GM21786 (cell line): ENCODE measurements around the gene RPL15.

Experiments
- ATAC-seq: cut with Tn5 transposase; IDR thresholded peaks from one replicate; pipeline ENCODE4 v1.9.1; 2021; ENCODE audit not compliant: unreplicated experiment

Gene RPL15

DNA sequence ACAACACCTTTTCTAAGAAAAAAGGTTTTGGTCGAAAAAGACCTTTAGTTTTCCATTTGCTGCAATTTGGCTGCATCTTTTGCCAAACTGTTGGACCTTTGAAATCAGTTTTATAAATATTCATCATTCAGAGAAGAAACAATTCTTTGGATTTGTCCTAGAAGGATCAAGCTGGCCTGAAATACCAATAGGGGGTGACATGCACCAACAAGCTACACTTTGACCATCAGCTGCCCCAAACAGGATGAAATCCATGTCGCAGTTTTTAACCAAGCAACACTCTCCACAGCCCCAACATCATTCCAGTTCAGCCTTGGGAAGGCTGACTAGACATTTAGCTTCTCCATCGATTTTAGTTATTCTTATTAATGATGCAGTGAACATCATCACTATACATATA, 9.8 kb downstream of the RPL15 start:
- no peak for ATAC-seq

DNA sequence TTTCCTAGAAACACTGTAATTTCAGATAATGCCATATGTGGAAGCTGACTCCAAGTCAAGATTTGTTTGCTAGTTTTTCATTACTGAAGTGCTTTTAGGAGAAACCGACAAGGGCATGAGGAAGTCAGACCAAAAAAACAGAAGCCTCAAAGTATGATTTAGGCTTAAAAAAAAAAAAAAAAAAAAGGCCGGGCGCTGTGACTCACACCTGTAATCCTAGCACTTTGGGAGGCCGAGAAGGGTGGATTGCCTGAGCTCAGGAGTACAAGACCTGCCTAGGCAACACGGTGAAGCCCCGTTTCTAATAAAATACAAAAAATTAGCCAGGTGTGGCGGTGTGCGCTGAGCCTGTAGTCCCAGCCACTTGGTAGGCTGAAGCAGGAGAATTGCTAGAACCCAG, 11.6 kb downstream of the RPL15 start:
- no peak for ATAC-seq

DNA sequence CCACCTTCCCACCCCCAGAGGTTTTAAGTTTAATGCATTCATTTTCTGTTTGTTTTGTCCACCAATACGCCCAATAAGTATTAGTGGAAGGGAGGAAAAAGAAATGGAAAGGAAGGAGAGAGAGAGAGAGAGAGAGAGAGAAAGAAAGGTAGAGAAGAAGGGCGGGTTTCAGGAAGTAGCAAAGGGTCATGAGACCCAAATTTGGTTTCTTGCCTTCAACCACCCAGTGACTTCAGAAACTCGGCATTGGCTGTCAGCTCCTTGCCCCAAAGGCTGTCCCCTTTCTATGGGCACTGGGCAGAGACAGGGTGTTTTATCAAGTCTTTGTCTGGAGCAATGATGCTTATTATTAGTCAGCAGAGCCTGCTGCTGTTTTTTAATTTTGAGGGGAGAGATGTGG, 14.7 kb downstream of the RPL15 start:
- no peak for ATAC-seq

DNA sequence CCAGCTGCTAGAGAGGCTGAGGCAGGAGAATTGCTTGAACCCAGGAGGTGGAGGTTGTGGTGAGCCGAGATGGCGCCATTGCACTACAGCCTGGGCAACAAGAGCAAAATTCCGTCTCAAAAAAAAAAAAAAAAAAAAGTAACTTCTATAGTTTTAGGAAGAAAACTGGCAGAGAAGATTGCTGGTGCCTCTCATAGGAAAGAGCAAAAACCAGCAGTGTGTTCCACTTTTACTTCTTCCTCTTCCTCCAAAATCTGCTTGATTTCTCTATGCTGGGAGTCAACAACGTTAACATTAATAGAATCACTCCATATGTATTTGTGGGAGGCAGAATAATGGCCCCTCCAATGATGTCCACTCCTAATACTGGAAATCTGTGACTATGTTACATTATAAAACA, 15.6 kb downstream of the RPL15 start:
- ATAC-seq = no peak

DNA sequence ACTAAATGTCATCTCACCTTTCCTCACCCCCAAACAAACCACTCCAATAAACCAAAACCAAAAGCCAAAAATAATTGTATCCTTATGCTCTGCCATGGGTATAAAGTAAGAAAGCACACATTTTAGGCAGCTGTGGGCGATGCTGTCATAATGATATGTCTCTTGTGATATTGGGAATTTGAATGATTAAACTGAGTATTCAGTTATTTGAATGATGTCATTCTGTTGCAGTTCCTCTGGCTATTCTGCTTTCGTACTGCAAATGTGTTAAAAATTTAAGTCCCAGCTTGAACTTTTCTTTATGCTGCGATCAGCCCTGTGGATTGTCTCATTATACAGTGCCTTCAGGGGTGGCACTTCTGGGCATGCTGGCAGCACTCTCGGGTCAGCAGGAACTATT, 17.3 kb downstream of the RPL15 start:
- no peak for ATAC-seq

DNA sequence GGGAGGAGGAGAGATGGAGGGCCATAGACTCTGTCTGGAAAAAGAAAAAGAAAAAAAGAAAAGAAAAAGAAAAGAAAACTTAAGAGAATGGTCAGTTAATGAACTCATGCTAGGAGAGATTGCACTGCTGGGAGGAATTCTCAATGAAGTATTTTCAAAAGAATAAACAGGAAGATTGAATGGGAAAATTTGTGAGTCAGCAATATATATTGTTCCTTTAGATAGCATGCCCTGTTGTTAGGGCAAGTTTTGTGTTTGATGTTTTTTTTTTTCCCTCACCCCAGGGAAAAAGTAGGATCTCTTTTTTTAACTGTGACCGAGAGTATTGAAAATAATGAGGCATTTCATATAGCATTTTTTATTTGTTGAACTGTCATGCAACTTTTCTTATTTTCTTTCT, 20.4 kb downstream of the RPL15 start:
- ATAC-seq = no peak

DNA sequence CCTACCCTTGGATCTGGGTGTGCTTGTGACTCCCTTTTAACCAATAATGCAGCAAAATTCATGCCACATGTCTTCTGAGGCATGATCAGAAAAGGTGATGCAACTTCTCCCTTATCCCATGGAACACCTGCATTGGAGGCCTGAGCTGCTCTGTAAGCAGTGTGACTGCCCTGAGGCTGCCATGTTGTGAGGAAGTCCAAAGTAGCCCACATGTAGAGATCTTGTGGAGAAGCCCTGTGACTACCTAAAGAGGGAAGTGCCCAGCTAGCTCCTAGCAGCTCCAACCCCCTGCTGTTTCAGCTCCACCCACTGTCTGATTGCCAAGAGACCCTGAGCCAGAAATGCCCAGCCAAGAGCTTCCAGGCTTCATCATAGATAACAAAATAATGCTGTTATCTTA, 21.8 kb downstream of the RPL15 start:
- no peak for ATAC-seq

DNA sequence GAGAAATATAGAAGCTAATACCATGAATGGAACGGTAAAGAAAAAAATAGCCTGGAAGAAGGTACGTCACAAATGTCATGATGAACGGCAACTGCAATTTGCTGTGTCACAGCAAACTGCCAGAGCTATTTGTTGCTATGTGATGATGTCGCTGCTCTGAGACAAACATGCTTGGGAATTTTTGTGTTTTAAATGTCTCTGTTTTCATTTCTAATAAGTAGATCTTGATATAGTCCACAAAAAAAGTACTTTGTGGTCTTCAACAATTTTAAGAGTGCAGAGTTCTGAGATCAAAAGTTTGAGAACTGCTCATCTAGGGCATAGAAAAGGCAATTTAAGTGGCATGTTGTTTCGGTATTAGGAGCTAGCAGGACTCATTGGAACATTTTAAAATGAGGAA, 23.8 kb downstream of the RPL15 start:
- ATAC-seq = no peak

DNA sequence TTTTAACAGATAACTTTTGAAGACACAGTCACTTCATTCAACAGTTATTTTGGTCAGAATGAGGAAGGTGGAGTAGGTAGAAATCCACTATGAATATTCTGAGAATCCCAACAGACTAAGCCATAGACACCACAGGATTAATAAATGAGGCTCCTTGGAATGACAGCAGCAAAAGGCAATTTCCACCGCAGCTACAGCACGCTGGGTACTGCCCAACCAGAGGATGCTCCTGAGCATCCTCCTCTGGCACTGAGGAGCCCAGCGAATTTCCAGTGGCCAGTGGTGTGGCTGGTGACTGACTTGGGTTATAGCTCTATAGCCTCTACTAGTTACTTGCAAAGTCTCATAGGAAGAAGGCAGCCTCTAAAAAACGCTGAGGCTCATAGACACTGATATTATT, 24.5 kb downstream of the RPL15 start:
- no peak for ATAC-seq

DNA sequence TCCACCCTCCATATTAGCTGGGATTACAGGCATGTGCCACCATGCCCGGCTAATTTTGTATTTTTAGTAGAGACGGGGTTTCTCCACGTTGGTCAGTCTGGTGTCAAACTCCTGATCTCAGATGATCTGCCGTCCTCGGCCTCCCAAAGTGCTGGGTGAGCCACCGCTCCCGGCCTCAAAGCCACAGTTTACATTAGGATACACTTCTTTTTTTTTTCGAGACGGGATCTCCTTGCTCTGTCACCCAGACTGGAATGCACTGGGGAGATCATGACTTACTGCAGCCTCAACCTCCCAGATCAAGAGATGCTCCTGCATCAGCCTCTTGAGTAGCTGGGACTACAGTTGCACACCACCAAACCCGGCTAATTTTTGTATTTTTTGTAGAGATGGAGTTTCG, 25.6 kb downstream of the RPL15 start:
- ATAC-seq = no peak

DNA sequence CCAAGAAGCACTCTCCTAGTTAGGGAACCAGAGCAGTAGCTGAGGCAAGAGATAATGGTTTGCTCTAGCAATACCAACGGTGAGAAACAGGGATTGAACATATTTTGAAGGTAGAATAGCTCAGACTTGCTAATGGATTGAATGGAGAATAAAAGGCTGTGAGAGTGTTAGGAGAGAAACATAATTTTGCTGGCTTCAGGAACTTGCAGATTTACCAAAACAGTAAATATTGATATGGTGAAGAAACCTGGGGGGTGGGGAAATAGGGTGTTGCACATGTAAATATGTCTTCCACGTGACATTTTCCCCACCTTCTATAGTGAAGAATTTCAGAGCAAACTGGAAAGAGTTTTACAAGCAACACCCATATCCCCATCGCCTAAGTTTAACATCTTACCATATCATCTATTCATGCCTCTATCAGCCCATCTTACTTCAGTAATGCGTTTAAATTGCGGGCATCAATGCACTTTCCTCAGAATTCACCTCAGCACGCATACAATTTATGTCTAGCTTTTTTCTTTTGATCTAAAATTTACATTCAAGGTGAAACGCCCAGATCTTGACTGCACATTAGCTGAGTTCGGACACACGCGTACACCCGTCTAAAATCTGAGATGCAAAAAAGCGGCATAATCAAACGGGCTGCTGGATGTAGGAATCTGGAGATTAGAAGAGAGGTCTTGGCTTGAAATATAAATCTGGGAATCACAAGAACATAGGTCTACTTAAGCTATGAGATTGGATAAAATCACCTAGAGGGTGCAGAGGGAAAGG, 27.3 kb downstream of the RPL15 start:
- no peak for ATAC-seq

DNA sequence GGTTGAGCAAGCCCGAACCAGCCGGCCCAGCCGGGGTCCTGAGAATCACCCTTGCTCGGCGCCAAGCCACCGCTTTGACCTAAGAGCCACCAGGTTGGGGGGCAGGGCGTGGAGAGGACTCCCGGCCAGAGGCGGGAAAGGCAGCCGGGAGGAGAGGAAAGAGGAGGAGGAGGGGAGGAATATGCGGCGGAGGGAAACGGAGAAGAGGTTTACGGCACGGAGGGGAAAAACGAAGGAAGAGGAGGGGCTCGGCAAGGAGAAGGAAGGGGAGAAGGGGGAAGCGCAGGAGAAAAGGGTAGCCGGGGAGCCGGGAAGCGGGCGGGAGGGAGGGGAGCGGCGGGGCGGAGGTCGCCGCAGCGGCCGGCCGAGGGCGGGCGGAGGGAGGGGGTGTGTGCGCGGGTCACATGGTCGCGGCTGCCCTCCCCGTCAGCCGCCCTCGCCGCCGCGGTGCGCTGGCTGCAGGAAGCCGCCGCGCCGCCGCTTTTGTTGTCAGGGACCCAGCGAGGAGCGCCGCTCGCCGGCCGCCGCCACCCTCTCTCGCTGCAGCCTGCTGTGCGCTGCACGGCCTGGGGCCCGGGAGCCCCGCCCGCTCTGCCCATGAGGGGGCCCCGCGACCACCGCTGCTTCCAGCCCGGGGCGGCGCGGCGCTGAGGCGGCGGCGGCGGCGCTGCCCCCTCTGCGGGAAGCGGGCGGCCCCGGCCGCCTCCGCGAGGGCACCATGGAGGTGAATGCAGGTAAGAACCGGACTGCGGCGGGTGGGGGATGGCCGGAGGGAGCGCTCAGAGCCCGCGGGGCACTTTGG, 28.1 kb downstream of the RPL15 start, which contains the start of gene NR1D2:
TSS of gene NR1D2 (plus strand) at position 426 of the 802 bp plus-strand sequence. CDS start at position 719, 293 bp downstream.
- ATAC-seq = peak; percentile 48

DNA sequence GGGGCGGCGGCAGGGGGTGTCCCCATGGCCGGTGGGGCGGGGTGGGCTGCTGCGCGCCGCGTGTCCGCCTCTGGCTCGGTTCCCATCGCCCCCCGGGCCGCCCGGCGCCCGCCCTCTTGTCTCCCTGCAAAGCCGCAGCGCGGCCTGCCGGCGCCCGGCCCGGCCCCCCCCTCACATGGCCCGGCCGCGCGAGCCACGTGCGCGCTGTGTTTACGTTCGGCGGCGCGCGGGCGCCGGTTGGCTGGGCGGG, 28.7 kb downstream of the RPL15 start:
- no peak for ATAC-seq

DNA sequence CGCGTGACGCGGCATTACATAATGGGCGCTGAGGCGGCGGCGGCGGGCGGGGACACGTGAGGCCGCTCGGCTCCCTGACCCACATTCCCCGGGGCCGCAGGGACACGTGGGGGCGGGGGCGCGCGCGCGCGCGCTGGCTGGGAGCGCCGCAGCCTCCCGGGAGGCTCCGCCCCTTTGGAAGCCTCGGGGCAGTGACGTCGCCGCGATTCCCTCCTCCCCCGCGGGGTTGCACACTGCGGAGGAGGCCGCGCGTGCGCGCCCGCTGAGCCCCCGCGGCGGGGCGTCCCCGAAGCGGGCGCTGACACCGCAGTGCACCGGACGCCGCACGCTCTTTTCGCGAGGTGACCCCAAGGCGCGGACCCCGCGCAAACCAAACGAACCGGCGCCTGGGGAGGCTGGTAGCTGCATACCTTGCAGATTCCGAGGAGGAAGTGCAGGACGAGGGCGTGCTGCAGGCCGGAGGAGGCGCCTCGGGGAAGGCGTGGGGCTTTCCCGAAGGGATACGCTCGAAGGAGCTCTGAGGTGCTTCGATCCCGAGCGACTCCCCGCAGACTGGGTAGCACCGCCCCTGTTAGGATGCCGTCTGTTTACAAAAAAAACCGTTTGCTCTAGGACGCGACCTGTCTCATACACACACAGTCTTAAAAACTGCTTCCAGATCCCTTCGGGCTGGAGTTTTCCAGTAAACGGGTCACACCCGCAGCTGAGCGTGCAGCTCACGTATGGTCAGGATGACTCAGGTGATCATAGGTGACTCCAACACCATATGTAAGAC, 29.2 kb downstream of the RPL15 start:
- peak; percentile 68 for ATAC-seq

DNA sequence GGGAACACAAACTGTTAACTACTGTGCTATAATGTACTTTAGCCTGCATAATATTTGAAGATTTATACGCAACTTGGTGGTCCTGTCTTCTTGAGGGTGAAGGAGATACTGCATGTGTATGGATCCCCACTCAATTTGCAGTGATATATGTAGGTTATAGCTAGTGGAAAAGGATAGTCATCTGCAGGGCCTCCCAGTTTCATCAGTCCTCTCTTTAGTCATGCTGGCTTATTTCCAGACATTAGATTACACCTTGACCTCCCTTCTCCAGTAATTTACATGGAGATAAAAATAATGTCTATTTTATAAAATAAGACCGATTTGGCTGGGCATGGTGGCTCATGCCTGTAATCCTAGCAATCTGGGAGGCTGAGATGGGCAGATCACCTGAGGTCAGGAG, 31.8 kb downstream of the RPL15 start:
- no peak for ATAC-seq

DNA sequence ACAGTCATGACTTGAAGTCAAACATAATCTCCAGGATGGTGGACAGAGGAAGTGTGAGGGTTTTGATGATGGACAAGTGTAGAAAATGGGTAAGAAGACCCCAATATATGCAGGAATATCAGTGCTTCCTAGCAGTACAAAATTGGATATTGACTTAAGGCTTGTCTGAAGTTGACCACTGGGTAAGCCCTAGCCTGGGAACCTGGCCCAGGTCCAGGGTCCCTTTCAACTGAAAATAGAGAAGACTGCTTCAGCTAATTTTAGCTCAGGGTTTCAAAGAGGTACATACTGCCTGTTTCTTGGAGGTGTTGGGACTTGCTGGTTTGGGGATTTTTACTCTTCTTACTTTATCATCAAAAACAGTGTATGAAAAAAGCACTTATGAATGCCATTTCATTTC, 32.9 kb downstream of the RPL15 start:
- ATAC-seq = peak; percentile 25

DNA sequence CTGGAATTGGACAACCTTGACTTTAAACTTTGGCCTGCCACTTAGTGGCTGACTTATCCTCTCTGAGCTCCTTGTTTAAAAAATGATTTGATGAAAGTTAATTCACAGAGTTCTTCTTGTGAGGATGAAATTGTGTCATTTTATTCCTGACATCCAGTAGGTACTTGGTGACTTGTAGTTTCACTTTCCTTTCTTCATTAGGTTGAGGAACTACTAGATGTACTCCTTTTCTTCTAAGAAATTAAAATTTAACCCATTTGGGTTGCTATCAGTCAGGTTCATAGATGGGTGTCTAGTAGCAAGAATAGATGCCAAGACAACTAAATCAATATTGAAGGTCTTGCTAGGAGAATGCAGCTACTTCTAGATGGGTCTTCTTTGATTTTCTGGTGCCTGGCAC, 33.4 kb downstream of the RPL15 start:
- peak; percentile 25 for ATAC-seq

DNA sequence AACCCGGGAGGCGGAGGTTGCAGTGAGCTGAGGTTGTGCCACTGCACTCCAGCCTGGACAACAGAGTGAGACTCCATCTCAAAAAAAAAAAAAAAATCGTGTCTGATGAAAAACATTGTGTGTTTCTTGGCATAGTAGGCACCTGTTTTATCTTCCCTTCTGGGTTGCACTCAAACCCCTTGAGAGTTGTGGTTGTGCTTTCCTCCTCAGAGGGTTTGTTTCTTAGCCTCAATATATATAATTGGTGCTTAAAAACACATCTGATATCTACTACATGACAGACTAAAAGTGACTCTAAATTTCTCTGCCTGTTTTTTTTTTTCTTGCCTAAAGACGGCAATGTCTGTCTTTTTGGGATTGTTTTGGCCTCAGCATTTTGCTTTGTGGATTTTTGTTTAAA, 35.7 kb downstream of the RPL15 start:
- ATAC-seq = peak; percentile 51

DNA sequence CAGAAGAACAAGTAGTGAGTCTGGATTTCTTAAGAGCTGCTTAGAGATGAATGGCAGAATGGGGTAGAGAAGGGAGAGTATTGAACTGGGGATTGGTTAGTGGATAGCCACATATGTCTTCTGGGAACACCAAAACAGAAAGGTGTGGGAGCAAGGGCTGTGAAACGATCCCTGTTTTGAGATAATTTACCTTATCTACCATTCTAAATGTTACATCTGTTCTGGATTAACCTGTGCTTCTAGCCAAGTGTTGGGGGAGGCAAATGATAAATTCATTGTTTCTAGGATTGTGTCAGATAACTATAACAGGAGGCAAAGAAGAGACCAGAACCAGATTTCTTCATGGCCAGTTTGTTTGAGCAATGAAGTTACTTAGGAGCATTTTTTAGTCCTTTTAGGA, 36.6 kb downstream of the RPL15 start:
- ATAC-seq = no peak

DNA sequence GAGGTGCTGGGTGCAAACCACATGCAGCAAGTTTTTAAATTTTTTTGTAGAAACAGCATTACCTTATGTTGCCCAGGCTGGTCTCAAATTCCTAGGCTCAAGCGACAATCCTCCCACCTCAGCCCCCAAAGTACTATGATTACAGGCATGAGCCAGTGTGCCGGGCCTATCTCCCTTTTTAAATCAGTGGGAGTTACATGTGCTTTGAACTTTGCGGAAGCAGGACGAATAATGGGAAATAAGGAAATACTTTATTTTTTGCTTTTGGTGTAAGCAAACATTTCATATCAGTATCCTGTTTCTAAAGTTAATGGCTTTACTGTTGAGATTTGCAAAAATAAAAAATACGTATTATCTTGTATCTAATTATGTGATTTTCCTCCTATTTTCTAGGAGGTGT, 37.2 kb downstream of the RPL15 start:
- no peak for ATAC-seq

DNA sequence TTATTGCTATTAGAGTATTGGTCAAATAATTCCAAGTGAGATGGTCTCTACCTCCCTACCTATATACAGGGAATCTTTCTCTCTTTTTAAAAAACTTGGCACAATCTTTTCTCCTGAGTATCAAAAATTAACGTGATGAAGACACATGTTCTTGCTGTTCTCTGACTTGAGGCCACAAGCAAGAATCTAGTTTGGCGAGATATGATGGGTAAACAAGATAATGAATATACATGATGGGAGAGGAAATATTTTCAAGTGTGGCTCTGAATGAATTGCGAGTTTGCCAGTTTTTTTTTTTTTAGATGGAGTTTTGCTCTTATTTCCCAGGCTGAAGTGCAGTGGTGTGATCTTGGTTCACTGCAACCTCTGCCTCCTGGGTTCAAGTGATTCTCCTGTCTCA, 39.8 kb downstream of the RPL15 start:
- no peak for ATAC-seq
